CD4-positive, alpha-beta T cell treated with Interleukin-1 beta for 1 hour (primary cell): ENCODE results near the gene DBP.
"Not testable (repeated sequence)": the region's sequence is repeated elsewhere in the genome, so short reads cannot be mapped to it uniquely, and the experiment has no call there.

Source experiments
- DNase-seq, 2 donors: peaks; one replicate each; pipeline ENCODE4 v3.0.0-alpha.2; 2020 to 2022

Gene DBP

DNA sequence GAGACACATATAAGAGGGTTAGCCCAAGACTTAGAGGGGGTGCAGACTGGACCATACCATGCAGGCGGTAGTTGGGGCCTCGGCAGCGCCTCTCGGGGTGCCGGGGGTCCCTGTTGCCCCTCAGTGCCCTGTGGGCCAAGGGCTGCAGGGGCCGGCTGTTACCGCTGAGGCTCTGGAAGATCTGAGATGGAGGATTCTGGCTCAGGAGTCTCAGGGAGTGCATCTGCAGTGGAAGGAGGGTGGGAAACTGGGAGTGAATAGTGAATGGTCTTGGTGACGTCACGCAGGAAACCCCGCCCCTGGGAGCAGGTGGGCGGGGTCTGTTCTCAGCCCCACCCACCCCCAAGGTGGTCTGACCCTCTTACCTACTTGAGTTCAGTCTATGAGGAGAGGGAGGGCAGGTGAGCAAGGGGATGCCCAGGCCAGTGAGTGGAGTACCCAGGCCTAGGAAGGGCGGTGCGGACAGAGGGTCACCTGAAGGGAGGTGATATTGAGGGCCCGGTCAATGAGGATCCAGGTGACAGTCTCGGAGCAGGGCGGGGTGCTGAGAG lies 1.7 kb upstream of the DBP start:
- DNase-seq, result no peak

DNA sequence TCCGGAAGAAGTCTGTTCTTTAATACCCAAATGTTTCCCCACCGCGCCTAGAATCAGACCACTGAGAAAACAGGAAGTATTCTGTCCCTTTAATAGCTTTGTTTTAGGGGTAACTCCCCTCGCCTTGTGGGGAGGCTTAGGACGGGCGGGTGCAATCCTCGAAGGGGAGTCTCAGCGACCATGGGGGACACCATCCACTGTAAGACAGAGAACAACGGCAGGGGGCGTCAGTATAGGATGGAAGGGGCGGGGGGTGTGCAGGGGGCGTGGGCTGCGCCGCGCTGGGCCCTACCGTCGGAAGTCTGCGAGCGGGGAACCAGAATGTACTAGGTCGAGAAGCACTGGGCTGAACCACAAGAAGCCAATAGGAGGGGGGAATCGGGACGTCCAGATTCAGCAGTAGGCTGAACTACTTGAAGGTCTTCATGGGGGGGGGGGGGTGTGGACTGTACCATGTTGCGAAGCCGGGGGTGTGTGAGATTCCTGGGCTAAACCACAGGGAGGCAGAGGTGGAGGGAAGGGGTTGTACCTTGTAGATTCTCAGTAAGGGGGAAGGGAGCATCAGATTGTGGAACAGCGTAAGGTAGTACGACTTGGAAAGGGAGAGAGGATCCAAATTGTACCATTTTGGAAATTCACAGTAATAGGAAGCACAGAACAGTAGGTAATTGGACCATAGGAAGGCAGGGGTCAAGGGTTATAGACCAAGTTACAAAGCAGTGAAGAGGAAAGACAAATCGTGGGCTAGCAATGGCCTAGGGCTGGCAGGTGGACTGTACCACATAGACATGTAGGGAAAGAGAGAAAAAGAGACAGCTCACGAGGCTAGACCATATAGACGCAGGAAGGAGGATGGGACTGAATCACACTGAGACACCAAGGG lies 1.0 kb upstream of the DBP start:
- DNase-seq, result peak; percentile 92 to 94

DNA sequence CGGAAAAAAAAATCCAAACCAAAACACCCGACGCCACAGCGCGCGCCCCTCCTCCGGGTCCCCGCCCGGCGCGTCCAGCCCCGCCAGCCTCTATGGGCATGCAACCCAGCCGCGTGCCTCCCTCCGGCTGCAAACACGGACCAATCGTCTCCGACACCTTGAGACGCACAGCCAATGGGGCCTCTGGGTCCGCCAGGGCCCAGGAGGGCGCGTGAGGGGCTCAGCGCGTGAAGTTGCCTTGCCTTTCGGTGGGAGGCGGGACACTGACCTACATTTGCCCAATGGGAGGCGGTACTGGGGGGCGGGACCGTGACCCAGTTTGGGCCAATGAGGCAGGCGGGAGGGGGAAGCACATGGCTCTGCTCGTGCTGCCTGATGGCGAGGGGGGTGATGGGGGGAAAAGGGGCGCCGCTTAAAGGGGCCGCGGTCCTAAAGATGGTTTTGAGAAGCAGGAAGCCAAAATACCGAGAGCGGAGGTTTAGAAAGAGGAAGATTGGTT lies 319 bp upstream of the DBP start:
- DNase-seq, result peak; percentile 100

DNA sequence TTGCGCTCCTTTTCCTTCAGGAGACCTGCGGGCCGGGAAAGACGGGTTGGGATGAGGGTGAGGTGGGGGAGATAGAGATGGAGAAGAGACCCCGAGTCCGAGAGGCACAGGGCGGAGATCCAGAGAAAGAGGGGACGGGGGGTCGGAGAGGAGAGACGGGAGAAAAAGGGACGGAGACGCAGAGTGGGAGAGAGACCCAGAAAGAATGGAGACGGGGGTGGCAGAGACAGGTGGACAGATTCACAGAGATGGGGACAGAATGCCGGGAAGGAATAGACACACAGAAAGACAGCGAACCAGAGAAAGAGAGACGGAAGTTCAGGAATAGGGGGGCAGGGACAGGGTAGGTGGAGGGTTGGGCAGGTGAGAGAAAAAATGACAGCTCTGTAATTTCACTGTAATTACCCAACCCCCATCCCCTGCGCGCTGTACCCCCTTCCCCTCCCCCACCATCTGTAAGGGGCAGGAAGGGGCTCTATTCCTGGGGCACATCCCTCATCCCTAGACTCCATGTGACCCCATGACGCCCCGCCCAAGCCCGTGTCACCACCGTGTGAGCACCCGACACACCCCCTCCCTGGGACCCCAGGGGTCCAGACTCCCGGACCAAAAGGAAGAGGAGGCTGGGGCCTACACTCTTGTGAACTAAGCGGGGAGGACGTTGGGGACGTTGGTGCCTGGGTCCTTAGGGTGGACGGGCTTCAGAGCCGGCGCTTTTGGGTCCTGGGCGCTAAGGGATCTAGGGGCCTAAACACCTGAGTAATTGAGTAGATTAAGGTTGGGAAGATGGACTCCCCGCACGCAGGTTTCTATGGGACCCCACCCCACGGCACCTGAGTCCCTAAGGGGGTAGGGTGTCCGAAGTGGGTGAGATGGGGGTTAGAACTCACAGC lies 967 bp downstream of the DBP start:
- no peak for DNase-seq

DNA sequence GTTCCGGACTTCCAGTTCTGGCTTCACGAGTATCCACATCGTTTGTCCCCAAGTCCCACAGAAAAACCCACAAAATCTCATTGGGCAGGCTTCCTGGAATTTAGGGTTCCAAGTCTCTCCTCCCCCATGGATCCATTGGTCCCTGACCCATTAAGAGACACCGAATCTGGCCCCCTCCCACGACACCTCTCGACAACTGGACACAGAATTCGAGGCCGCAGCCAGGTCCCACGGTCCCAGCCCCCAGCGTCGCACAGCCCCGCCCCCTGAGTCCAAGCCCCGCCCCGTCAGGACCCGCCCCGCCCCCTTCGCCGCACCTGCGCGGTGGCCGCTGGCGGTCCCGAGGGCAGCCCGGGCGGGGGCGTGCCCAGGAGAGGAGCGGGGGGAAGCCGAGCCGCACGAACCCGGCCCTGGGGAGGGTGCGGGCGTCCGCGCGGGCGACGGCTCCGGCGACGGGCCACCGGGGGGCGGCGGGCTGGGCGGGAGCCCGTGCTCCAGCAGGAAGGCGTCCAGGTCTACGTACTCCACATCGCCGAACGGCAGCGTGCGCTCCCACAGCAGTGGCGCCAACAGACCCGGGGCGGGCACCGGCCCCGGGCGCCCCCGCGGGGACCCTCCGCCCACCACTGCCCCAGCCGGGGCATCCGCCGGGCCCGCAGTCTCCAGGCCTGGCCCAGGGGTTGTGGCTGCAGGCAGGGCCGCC lies 1.8 kb downstream of the DBP start:
- DNase-seq, result peak; percentile 75

DNA sequence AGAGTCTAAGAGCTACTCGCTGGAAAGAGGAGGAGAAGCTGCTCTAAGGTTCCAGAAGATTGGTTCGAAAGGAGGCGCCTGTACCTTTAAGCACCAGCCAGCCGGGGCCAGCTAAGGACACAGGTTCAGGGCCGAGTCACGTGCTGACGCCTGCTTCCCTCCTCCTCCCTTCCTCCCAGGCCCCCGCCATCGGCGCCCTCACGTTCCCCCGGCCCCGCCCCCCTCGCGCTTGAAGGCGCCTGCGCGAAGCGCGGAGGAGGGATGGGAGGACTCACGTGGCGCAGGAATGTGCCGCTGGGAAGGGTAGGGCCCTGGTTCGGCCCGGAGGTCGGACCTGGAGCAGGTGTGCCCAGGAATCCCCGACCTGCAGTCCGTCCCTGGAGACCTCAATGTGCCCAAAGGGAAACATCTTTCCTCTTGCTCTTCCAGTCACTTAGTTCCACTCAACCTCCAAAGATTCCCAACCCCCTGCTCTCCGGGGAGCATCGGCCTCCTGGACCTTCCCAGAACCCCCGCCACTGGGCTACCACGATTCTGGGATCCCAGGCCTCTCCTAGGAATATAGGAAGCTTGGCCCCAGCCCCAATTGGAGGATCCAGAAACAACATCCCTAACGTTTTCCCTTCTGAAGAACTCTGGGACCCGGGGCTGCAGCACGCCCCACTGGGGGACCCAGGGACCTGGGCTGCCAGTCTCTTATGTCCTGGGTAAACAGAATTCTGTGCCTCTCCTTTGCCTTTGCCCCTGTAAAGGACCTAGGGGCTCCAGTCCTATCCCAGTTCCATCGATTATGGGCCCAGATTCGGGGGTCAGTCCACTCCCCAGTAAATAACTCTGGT lies 2.5 kb downstream of the DBP start:
- DNase-seq, result peak; percentile 93 to 94

DNA sequence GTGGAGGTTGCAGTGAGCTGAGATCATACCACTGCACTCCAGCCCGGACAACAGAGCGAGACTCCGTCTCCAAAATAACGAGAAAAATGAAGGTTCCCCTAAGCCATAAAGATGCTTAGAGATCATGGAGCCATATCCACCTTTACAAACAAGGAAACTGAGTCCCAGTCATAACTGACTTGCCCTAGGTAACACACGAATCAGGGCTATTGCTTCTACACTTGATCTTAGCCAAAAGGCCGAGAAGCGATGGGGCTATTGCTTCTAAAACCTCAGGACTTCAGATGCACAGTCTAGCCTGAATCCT lies 3.2 kb downstream of the DBP start:
- no peak for DNase-seq

DNA sequence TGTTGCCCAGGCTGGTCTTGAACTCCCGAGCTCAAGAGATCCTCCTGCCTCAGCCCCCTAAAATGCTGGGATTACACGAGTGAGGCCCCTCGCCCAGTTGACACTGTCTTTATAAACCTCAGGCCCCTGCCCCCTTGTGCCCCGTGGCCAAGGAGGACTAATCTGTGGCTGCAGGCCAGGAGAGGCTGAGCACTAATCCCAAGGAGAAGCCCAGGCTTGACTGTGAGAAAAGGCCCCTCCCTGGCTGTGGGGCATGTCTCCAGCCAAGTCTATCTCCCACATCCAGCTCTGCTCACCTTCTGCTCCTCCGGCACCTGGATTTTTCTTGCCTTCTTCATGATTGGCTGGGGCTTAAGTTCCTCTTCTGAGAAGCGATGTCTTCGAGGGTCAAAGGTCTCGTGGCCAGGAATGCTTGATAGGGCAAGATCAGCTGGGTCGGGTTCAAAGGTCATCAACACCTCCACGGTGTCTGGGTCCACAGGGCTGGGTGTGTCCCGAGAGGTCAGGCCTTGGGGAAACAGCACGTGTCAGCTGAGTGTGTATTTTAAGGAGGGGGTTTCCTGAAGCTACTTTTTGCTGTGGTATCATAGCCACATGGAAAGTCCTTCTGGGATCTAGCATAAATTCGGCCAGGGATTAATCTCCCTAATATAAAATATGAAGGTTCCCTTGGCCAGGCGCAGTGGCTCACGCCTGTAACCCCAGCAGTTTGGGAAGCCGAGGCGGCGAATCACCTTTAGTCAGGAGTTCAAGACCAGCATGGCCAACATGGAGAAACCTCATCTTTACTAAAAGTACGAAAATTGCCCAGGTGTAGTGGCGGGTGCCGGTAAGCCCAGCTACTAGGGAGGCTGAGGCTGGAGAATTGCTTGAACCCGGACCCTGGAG lies 3.8 kb downstream of the DBP start:
- no peak for DNase-seq

DNA sequence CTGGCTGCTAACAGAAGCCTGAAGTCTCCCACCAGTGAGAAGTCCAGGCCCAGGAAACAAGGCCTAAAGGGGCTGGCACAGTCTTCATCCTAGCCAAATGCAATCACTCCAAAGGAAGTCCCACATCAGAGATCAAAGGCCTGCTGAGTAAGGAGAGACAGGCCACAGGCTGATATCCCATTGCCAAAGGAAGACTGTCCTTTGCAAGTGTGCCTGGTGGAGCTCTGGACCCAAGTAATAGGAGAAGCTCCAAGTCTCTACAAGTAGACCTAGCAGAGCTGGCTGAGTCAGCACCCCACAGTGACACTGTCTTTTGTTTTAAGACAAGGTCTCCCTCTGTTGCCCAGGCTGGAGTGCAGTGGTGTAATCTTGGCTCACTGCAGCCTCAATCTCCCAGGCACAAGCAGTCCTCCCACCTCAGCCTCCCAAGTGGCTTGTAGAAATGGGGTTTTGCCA lies 4.5 kb downstream of the DBP start:
- no peak for DNase-seq

DNA sequence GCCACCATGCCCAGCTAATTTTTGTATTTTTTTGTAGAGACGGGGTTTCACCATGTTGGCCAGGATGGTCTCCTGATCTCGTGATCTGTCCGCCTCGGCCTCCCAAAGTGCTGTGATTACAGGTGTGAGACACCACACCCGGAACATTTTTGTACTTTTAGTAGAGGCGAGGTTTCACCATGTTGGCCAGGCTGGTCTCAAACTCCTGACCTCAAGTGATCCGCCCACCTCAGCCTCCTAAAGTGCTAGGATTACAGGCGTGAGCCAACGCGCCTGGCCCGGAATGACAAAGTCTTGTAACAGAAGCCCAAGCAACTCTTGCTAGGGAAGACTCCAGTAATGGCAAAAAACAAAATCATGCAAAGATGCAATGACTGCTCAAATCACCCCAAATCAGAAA lies 4.9 kb downstream of the DBP start:
- not testable (repeated sequence) for DNase-seq

DNA sequence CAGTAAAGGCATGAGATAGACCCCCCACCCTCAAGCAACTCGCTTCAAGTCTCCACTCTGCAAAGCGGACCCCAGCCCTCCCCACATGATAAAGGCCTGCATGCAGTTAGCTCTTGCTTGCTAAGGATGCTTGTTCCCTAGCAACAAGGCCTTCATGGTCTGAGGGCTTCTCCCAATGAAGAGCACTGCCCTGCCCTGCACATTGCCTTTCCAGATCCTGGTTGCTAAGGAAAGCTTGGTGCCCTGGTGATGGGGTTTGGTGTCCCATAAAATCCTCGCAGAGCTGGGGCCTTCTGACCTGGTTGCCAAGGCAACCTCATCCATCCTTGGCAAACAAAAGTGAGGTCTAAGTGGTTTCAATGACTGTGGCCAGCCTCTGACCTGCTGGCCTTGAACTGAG lies 6.0 kb downstream of the DBP start:
- no peak for DNase-seq

DNA sequence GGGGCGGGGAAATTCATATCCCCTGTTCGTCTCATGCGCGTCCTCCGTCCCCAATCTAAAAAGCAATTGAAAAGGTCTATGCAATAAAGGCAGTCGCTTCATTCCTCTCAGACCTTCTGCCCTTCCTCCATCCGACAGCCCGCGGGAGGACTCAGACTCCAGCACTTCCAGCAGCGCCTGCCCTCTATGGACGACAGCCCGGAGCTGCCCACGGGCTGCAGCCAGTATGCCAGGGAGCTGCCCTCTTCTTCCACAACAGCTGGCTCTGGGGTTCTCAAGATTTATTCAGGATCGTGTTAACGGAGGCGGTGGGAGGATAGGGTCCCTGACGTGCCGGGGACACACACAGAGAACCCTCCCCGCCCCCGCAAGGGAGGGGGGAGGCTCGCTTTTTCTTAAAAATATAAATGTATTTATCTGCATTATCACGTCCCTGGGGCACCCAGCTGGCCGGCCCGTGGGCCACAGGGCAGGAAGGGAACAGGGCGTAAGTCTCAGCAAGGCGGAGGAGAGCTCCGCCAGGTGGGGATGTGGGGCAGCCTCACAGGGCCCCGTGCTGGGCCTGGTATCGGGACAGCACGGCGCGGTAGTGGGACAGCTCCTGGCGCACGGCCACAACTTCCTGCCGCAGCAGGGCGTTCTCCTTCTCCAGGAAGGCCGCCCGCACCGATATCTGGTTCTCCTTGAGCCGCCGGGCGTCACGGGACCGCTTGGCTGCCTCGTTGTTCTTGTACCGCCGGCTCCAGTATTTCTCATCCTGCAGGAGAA lies 6.7 kb downstream of the DBP start:
- DNase-seq, result no peak

DNA sequence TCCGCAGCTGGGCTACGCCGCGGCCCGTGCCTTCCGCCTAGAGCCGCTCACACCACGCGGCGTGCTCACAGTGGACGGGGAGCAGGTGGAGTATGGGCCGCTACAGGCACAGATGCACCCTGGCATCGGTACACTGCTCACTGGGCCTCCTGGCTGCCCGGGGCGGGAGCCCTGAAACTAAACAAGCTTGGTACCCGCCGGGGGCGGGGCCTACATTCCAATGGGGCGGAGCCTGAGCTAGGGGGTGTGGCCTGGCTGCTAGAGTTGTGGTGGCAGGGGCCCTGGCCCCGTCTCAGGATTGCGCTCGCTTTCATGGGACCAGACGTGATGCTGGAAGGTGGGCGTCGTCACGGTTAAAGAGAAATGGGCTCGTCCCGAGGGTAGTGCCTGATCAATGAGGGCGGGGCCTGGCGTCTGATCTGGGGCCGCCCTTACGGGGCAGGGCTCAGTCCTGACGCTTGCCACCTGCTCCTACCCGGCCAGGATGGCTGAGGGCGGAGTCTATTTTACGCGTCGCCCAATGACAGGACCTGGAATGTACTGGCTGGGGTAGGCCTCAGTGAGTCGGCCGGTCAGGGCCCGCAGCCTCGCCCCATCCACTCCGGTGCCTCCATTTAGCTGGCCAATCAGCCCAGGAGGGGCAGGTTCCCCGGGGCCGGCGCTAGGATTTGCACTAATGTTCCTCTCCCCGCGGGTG lies 7.4 kb downstream of the DBP start:
- DNase-seq, result no peak

DNA sequence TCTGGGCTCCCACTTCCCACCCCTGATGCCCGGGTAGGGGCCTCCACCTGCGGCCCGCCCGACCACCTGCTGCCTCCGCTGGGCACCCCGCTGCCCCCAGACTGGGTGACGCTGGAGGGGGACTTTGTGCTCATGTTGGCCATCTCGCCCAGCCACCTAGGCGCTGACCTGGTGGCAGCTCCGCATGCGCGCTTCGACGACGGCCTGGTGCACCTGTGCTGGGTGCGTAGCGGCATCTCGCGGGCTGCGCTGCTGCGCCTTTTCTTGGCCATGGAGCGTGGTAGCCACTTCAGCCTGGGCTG lies 7.9 kb downstream of the DBP start:
- DNase-seq, result no peak

DNA sequence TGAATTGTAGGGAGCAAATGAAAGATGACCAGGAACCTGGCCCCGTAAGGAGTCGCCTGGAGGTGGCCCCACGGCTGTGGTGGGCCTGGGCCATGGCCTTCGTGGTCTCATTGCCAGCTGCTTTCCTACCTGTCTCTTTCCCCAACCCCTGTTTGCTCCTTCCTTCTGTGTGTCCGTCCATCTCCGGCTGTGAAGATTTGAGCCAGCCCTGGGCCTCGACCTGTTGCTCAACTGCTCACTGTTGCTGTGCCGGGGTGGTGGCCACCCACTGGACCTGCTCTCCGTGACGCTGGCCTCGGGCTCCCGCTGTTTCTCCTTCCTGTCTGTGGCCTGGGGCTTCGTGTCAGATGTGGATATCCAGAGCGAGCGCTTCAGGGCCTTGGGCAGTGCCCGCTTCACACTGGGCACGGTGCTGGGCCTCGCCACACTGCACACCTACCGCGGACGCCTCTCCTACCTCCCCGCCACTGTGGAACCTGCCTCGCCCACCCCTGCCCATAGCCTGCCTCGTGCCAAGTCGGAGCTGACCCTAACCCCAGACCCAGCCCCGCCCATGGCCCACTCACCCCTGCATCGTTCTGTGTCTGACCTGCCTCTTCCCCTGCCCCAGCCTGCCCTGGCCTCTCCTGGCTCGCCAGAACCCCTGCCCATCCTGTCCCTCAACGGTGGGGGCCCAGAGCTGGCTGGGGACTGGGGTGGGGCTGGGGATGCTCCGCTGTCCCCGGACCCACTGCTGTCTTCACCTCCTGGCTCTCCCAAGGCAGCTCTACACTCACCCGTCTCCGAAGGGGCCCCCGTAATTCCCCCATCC lies 8.5 kb downstream of the DBP start:
- DNase-seq, result no peak

DNA sequence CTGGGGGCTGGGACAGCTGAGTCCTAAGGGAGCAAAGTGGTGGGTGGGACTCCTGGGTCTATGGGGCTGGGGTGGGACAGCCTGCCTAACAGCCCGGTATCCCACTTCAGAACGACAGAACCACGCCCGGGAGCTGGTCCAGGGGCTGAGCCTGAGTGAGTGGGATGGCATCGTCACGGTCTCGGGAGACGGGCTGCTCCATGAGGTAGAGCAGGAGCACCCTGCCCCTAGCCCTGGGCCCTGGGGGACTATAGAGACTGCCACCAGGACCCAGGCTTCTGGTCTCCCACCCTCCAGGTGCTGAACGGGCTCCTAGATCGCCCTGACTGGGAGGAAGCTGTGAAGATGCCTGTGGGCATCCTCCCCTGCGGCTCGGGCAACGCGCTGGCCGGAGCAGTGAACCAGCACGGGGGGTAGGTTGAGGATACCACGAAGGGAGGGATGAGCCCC lies 9.3 kb downstream of the DBP start:
- DNase-seq, result no peak

DNA sequence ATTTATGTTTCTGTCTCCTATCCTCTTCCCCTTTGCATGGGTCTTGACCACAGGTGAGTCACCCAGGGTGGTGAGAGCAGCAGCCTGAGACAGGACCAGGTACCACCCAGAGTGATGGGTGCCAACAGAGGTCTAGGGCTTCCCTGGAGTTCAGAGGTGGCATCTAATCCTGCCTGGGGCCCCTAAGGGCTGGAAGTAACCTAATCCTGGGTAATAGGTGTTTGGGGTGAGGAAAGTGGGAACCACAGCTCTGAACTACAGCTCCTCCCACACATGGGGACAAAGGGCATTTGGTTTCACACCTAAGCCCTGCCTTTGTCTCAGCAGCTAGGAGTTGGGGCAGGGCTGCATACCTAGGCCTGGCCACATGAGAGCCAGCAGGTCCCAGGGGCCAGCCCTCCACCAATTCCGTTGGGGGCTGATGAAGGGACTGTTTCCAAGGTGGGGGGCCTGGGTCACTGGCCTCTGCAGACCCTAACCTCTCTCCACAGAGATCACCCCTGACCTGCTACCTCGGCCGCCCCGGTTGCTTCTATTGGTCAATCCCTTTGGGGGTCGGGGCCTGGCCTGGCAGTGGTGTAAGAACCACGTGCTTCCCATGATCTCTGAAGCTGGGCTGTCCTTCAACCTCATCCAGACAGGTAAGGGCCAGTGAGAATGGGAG lies 9.8 kb downstream of the DBP start:
- DNase-seq, result no peak

DNA sequence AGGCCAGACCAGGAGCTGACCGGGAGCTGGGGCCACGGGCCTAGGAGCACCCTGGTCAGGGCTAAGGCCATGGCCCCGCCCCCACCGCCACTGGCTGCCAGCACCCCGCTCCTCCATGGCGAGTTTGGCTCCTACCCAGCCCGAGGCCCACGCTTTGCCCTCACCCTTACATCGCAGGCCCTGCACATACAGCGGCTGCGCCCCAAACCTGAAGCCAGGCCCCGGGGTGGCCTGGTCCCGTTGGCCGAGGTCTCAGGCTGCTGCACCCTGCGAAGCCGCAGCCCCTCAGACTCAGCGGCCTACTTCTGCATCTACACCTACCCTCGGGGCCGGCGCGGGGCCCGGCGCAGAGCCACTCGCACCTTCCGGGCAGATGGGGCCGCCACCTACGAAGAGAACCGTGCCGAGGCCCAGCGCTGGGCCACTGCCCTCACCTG lies 11.3 kb downstream of the DBP start:
- no peak for DNase-seq
